Renal pelvis (tissue), 4 donors: ENCODE measurements around the gene BEND2. TPM values are rescaled to one million over a fixed set of nuclear protein-coding genes. Genes with fewer than 3 reads are reported as not detected.

ENCODE experiments used
- DNase-seq: peaks from one replicate; pipeline ENCODE4 v3.0.0-alpha.2; 2013
- polyA plus RNA-seq, 3 donors: library from polyadenylated mRNA; unstranded; fragments of 120-200 nt; gene quantifications; one replicate each; pipeline ENCODE4 v1.2.1, GENCODE V29; 2013; ENCODE audit not compliant: insufficient read length in 3 of 3

Gene BEND2
- polyA plus RNA-seq, 3 donors: 0.06 to 0.08 (median 0.07) TPM

DNA sequence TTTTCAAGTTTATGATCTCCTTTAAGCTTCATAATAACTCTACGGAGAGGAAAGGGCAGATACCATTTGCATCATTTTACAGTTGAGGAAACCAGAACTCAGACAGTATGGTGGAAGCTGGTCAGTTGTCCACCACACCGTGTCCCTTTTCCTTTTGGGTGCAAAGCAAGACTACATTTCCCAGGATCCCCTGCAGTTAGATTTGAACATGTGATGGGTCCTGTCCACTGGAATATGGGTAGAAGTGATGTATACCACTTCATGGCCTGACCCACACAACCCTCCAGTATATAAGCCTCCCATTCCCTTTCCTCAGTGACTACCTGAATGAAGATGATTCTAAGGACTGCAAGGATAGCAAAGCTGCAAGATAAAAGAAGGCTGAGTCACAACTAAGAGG, 74.7 kb downstream of the BEND2 start:
- no peak for DNase-seq

DNA sequence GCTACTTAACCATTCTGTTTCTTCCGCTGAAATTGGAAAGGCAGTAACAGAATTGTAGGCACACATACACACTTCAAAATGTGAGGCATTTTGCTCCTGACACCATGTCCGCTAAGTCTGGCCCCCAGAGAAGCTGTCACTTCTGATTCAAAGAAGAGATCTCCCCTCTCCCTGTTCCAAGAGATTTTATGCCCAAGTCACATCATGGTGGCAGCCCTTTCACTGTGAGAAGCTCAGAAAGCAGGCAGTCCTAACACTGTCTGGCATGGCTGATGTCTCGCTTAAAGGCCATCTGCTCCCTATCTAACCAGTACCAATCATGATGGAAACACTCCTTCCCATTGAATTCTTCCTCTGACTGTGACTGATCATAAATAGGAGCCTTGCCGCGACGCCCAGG, 83.9 kb downstream of the BEND2 start:
- no peak for DNase-seq

DNA sequence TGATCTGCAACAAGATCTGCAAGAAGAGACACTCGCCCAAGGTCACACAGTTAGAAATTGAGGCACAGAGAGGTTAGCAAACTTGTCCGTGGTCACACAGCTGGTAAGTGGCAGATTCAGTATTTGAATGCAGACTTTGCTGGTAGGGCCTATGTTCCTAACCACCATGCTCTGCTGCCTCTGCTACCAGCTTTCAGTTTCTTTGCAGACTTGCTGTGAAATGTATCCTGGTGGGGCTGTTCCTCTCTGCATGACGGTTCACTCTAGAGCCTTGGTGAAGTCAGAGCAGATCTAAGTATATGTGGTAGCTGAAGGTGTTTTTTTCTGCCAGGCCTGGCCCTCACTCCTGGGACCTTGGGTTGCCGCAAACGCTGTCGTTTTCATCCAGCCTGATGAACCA, 87.1 kb downstream of the BEND2 start:
- no peak for DNase-seq

DNA sequence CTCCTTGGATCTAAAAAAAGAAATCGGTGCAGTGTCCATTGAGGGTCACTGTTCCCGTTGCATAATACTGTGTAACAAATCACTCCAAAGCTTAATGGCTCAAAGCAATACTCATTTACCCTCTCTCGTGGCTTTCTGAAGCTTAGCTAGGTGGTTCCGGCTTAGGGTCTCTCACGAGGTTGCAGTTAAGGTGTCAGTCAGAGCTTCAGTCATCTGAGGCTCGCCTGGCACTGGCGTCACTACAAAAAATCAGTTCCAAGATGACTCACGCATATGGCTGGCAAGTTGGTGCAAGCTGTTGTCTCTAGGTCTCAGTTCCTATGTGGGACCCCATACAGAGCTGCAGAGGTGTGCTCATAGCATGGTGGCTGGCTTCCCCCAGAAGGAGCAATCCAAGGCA, 91.0 kb downstream of the BEND2 start:
- peak; percentile 24 for DNase-seq

DNA sequence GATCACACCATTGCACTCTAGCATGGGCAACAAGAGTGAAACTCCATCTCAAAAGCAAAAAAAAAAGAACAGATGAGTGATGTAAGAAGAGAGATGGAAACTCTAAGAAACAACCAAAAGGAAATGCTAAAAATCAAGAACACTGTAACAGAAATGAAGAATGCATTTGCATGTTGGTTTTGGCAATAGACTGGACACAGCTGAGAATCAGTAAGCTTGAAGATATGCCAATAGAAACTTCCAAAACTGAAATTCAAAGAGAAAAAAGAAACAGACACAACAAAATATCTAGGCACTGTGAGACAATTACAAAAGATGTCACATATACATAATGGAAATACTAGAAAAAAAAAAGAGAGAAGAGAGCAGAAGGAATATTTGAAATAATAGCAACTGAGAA, 93.7 kb downstream of the BEND2 start:
- no peak for DNase-seq

DNA sequence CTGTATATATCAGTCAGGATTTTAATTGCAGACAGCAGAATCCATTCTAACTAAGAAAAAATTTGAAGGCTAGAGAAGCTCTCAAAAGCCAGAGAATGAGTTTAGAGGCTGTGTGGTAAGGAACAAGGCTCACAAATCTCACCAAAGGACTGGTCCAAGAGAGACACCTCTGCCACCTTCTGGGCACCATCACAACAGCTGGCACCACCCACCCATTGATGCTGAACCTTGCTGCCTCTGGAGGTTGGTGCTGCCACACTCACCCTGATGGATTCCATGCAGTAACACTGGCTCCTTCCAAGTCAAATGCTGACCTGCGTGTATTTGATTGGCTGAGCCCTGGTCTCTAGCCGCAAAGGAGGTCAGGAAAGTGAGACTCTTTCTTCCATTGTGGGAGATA, 100.8 kb downstream of the BEND2 start:
- DNase-seq: no peak

Other genes starting within 250 kb of the BEND2 start
- 10 to 100 TPM in 1 of 3 donors, 1 to 10 TPM in 2; 8.2 to 11.4 (median 8.9) TPM for gene SCML2, start 133.8 kb upstream of the BEND2 start, polyA plus RNA-seq
- 10 to 100 TPM; 10.5 to 19.4 (median 17.6) TPM for gene CDKL5, start 204.7 kb upstream of the BEND2 start, polyA plus RNA-seq